GM20000 (cell line): Measurements from ENCODE around the gene GRIK5.

ENCODE experiments used
- DNase-seq: peaks from one replicate; pipeline ENCODE4 v3.0.0; 2012; ENCODE audit warnings: low spot score
- TF ChIP-seq, protein P1 (sequence below): IDR thresholded peaks from 2 replicates; pipeline ENCODE4 v1.5.1; 2012; ENCODE audit warnings: mild to moderate bottlenecking, control low read depth; ENCODE audit errors: extremely low read depth, missing control alignments

The GRIK5 gene

GRCh38 chr19:42066075-42066754 lies 3.8 kb downstream of the GRIK5 start:
- TF ChIP-seq, protein P1, sequence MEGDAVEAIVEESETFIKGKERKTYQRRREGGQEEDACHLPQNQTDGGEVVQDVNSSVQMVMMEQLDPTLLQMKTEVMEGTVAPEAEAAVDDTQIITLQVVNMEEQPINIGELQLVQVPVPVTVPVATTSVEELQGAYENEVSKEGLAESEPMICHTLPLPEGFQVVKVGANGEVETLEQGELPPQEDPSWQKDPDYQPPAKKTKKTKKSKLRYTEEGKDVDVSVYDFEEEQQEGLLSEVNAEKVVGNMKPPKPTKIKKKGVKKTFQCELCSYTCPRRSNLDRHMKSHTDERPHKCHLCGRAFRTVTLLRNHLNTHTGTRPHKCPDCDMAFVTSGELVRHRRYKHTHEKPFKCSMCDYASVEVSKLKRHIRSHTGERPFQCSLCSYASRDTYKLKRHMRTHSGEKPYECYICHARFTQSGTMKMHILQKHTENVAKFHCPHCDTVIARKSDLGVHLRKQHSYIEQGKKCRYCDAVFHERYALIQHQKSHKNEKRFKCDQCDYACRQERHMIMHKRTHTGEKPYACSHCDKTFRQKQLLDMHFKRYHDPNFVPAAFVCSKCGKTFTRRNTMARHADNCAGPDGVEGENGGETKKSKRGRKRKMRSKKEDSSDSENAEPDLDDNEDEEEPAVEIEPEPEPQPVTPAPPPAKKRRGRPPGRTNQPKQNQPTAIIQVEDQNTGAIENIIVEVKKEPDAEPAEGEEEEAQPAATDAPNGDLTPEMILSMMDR, result no peak
- DNase-seq, result no peak

DNA sequence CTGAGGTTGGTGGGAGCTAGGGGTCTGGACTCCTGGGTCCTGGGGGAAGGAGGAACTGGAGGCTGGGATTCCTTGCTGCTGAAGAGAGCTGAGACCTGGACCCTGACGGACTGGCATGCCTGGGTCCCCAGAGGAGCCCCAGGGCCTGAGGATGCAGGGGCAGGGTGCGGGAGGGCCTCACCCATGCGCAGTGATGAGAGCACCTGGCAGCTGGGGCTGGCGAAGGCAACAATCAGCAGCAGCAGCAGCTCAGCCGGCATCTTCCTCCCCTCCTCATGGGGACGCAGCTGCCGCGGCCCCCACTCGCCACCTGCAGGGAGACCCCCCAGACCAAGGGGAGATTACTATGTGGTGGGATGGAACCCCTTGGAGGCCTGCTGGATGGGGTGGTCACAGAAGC lies 4.5 kb downstream of the GRIK5 start:
- no peak for DNase-seq
- TF ChIP-seq, protein P1, result no peak

GRCh38 chr19:42065051-42065450 lies 5.0 kb downstream of the GRIK5 start:
- DNase-seq, result no peak
- TF ChIP-seq, protein P1, result no peak

DNA sequence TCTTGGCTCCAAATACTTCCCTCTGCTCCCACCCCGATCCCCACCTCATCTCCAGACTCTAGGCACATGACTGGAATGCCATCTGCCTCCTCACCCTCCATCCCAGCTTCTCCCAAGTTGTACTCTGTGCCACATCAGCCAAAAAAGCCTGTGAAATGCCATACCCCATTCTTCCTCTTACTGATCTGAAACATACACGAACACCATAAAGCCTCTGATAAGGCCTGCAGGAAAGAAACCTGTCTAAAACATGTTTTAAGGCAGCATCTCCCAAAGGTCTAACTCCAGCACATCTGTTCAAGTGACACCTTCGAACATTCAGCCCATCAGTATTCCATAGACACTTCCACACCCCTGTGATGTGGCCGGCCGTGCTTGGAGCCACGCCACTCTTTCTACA lies 5.6 kb downstream of the GRIK5 start:
- DNase-seq, result no peak
- TF ChIP-seq, protein P1, result no peak

DNA sequence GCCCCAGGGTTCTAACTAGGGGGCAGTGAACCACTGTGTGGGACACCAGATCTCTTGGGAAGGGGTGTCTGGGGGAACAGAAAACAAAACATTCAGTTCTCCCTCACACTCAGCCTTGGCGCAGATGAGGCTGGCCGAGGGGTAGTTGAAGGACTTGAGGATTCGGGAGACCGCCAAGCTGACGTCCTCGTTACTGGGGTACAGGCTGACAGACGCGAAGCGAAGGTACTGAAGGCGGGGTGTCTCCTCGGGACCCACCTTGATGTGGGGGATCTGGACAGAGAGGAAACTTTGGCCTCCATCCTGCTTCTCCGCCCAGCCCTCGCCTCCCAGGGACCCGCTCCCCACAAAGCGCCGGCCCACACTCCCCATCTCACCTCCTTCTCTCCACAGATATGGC lies 7.6 kb downstream of the GRIK5 start:
- TF ChIP-seq, protein P1, result no peak
- no peak for DNase-seq

DNA sequence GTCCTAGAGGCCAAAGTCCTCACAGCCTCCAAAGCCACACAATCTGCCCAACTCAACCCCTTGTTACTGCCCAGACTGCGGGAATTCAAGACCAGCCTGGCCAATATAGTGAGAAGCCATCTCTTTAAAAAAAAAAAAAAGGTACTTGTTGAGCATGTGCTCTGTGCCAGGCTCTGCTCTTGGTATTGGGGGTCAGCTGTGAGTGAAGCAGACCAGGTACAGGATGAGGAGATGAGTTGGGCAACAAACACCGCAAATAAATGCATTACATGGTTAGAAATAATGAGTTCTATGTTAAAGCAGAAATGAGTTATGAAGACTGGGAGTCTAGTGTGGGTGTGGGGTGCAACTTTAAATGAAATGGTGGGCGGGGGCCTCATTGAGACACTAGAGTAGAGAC lies 9.9 kb downstream of the GRIK5 start:
- TF ChIP-seq, protein P1, result no peak
- DNase-seq, result no peak

DNA sequence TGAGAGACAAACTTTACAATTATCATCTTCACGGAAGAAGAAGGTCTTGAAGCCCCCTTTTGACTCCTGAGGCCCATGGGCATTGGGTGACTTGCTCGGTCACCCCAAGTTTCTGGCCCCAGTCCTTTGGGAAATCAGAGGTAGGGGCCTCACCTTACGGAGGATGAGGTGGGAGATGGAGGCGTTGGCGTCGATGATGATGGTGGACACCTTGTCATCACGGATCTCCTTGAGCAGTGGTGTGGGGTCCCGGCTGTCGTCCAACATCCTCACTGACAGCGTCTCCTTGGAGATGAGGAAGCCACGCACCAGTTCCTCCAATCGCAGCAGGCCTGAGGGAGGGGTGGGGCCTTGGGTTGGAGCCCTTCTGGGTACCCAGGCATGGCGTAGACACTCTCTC lies 10.8 kb downstream of the GRIK5 start:
- TF ChIP-seq, protein P1, result no peak
- DNase-seq, result no peak
